Breast epithelium (tissue), 3 donors: ENCODE measurements around the gene ZNF407.

ENCODE experiments used
- CTCF ChIP-seq, 3 donors: fragments of 450-650 bp; IDR thresholded peaks; one replicate each; pipeline ENCODE4 v1.5.1; 2016 to 2017; ENCODE audit warnings: antibody characterized with exemption in 3 of 3, mild to moderate bottlenecking in 3 of 3, moderate library complexity in 3 of 3
- POLR2A ChIP-seq: fragments of 450-650 bp; IDR thresholded peaks from one replicate; pipeline ENCODE4 v1.6.1; 2016; ENCODE audit warnings: antibody characterized with exemption, mild to moderate bottlenecking, moderate library complexity
- POLR2AphosphoS5 ChIP-seq, 3 donors: sonication (generic); formaldehyde crosslinking; IDR thresholded peaks; one replicate each; pipeline ENCODE4 v1.6.1; 2017; ENCODE audit warnings: antibody characterized with exemption in 3 of 3

GRCh38 chr18:74949611-74950010, 351.9 kb downstream of the ZNF407 start:
- TF ChIP-seq CTCF (IDR thresholded peaks at IDR 0.05) (no peak), POLR2A (no peak), POLR2AphosphoS5 (IDR thresholded peaks at IDR 0.05) (no peak)
